ENCODE results near the gene TTBK2. TPM values are rescaled to one million over a fixed set of nuclear protein-coding genes. Genes with fewer than 3 reads are reported as not detected.
"Not testable (repeated sequence)": the region's sequence is repeated elsewhere in the genome, so short reads cannot be mapped to it uniquely, and the experiment has no call there.

TTBK2 gene
- total RNA-seq, 5 donors from 2014 or later (not counting 1 experiment from before 2014, with no cell fraction given), result 26.2 to 30.7 (median 26.9) TPM

DNA sequence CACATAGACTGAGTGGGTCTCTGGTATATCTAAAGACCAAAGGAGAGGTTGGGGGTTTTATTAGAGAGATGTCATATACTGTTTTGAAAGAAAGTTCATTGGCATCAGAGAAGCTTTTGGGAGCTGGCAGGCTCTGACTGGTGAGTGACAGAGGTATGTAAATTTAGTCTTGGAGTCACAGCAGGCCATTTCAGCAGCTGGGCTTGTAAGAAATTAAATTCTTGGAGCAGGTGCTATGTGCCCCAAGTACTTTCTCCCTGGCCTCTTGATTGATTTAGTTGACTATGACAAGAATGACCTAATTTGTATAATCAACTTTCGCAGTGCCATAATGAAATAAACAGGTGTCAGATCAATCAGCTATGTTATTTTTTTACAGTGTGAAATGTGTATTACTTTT, 135.9 kb downstream of the TTBK2 start:
- H3K4me1 ChIP-seq (ENCODE audit: control insufficient read depth in 1 of 2, extremely low read depth in 1 of 2, insufficient read depth in 2 of 2, low read length in 2 of 2), result no peaks in the 10 kb centered on the region
- H3K36me3 ChIP-seq (ENCODE audit: control insufficient read depth in 2 of 2, extremely low read depth in 1 of 2, insufficient read depth in 1 of 2, low read length in 1 of 2), result peaks cover 0 to 18% of the 10 kb centered on the region in 2 donors
- no peak overlapping the region for H3K4me3 Mint-ChIP-seq
- no peak overlapping the region for H3K27ac ChIP-seq (ENCODE audit: low read length)
- ATAC-seq (replicated peaks in 1 of 4), result no peak
- no peaks in the 10 kb centered on the region for H3K27me3 ChIP-seq (replicated peaks in 1 of 2; ENCODE audit: control insufficient read depth in 2 of 2, extremely low read depth in 1 of 2, insufficient read depth in 2 of 2, low read length in 1 of 2)
- H3K9me3 ChIP-seq, result no peaks in the 10 kb centered on the region
- no peaks in the 10 kb centered on the region for H3K27me3 Mint-ChIP-seq
- no peak for DNase-seq
- H3K36me3 Mint-ChIP-seq, result peaks cover 28% of the 10 kb centered on the region
- no peak overlapping the region for H3K4me3 ChIP-seq (ENCODE audit: control insufficient read depth in 1 of 2, extremely low read depth in 1 of 2, low read length in 1 of 2)
- no CpG with 5 or more reads among the region's 1 CpG for WGBS (ENCODE audit: insufficient coverage)
- no peak overlapping the region for H3K27ac Mint-ChIP-seq
- CTCF ChIA-PET, result no interaction called here
- H3K4me1 Mint-ChIP-seq, result no peaks in the 10 kb centered on the region
- POLR2A ChIA-PET, result interaction anchor here in 1 of 2 donors (0.6 kb wide), 1 partner anchor 27 kb away, joined by 3 read pairs; no protein-coding TSS in a partner anchor
- H3K9me3 Mint-ChIP-seq, result no peaks in the 10 kb centered on the region

GRCh38 chr15:42782716-42783115, 137.9 kb downstream of the TTBK2 start:
- ATAC-seq (replicated peaks in 1 of 4) (no peak), DNase-seq (no peak)
- Histone ChIP-seq H3K9me3 (no peaks in the 10 kb centered on the region), H3K27ac (ENCODE audit: low read length) (no peak overlapping the region), H3K36me3 (ENCODE audit: control insufficient read depth in 2 of 2, extremely low read depth in 1 of 2, insufficient read depth in 1 of 2, low read length in 1 of 2) (peaks cover 0 to 13% of the 10 kb centered on the region in 2 donors), H3K4me1 (ENCODE audit: control insufficient read depth in 1 of 2, extremely low read depth in 1 of 2, insufficient read depth in 2 of 2, low read length in 2 of 2) (no peaks in the 10 kb centered on the region), H3K4me3 (ENCODE audit: control insufficient read depth in 1 of 2, extremely low read depth in 1 of 2, low read length in 1 of 2) (no peak overlapping the region), H3K27me3 (replicated peaks in 1 of 2; ENCODE audit: control insufficient read depth in 2 of 2, extremely low read depth in 1 of 2, insufficient read depth in 2 of 2, low read length in 1 of 2) (no peaks in the 10 kb centered on the region)
- Mint-ChIP-seq H3K27ac (no peak overlapping the region), H3K4me3 (no peak overlapping the region), H3K36me3 (peaks cover 26% of the 10 kb centered on the region), H3K27me3 (no peaks in the 10 kb centered on the region), H3K4me1 (no peaks in the 10 kb centered on the region), H3K9me3 (no peaks in the 10 kb centered on the region)
- ChIA-PET CTCF (no interaction called here), POLR2A (interaction anchor here in 1 of 2 donors (0.5 kb wide), 2 partner anchors 41 to 208 kb away, joined by 3 read pairs; no protein-coding TSS in a partner anchor)
- WGBS (ENCODE audit: insufficient coverage), result 100% methylated on average over 2 of the region's 4 CpGs

- Mint-ChIP-seq H3K4me1 (no peaks in the 10 kb centered on the region), H3K4me3 (no peak overlapping the region), H3K27me3 (no peaks in the 10 kb centered on the region), H3K27ac (no peak overlapping the region), H3K9me3 (no peaks in the 10 kb centered on the region), H3K36me3 (peaks cover 46% of the 10 kb centered on the region)
- no peak overlapping the region for H3K4me3 ChIP-seq (ENCODE audit: control insufficient read depth in 1 of 2, extremely low read depth in 1 of 2, low read length in 1 of 2)
- DNase-seq (no peak), ATAC-seq (replicated peaks in 1 of 4) (no peak)
- H3K36me3 ChIP-seq (ENCODE audit: control insufficient read depth in 2 of 2, extremely low read depth in 1 of 2, insufficient read depth in 1 of 2, low read length in 1 of 2), result peaks cover 0 to 17% of the 10 kb centered on the region in 2 donors
- H3K9me3 ChIP-seq, result no peaks in the 10 kb centered on the region
- no peaks in the 10 kb centered on the region for H3K4me1 ChIP-seq (ENCODE audit: control insufficient read depth in 1 of 2, extremely low read depth in 1 of 2, insufficient read depth in 2 of 2, low read length in 2 of 2)
- ChIA-PET POLR2A (no interaction called here), CTCF (no interaction called here)
- no peak overlapping the region for H3K27ac ChIP-seq (ENCODE audit: low read length)
- no peaks in the 10 kb centered on the region for H3K27me3 ChIP-seq (replicated peaks in 1 of 2; ENCODE audit: control insufficient read depth in 2 of 2, extremely low read depth in 1 of 2, insufficient read depth in 2 of 2, low read length in 1 of 2)
- WGBS (ENCODE audit: insufficient coverage), result no CpG with 5 or more reads among the region's 2 CpGs
Measured at GRCh38 chr15:42775416-42775815, 145.2 kb downstream of the TTBK2 start.

- Histone ChIP-seq H3K4me3 (ENCODE audit: control insufficient read depth in 1 of 2, extremely low read depth in 1 of 2, low read length in 1 of 2) (no peak overlapping the region), H3K4me1 (ENCODE audit: control insufficient read depth in 1 of 2, extremely low read depth in 1 of 2, insufficient read depth in 2 of 2, low read length in 2 of 2) (no peaks in the 10 kb centered on the region), H3K27ac (ENCODE audit: low read length) (no peak overlapping the region), H3K36me3 (ENCODE audit: control insufficient read depth in 2 of 2, extremely low read depth in 1 of 2, insufficient read depth in 1 of 2, low read length in 1 of 2) (peaks cover 0 to 17% of the 10 kb centered on the region in 2 donors), H3K9me3 (no peaks in the 10 kb centered on the region), H3K27me3 (replicated peaks in 1 of 2; ENCODE audit: control insufficient read depth in 2 of 2, extremely low read depth in 1 of 2, insufficient read depth in 2 of 2, low read length in 1 of 2) (no peaks in the 10 kb centered on the region)
- DNase-seq (no peak), ATAC-seq (replicated peaks in 1 of 4) (no peak)
- Mint-ChIP-seq H3K27ac (no peak overlapping the region), H3K9me3 (peaks cover 0 to 4% (median 2%) of the 10 kb centered on the region in 3 donors), H3K27me3 (no peaks in the 10 kb centered on the region), H3K36me3 (peaks cover 66% of the 10 kb centered on the region), H3K4me3 (no peak overlapping the region), H3K4me1 (peaks cover 0 to 6% (median 0%) of the 10 kb centered on the region in 3 donors)
- WGBS (ENCODE audit: insufficient coverage), result no CpG with 5 or more reads among the region's 2 CpGs
- ChIA-PET CTCF (interaction anchor here in 1 of 2 donors (0.6 kb wide), 1 partner anchor 1491 kb away, joined by 3 read pairs; no protein-coding TSS in a partner anchor), POLR2A (no interaction called here)
Measured at GRCh38 chr15:42772901-42773300, 147.7 kb downstream of the TTBK2 start.

- Mint-ChIP-seq H3K27ac (no peak overlapping the region), H3K9me3 (peaks cover 2 to 8% (median 3%) of the 10 kb centered on the region in 3 donors), H3K36me3 (peaks cover 73% of the 10 kb centered on the region), H3K4me3 (no peak overlapping the region), H3K27me3 (no peaks in the 10 kb centered on the region), H3K4me1 (peaks cover 0 to 6% (median 3%) of the 10 kb centered on the region in 3 donors)
- Histone ChIP-seq H3K4me1 (ENCODE audit: control insufficient read depth in 1 of 2, extremely low read depth in 1 of 2, insufficient read depth in 2 of 2, low read length in 2 of 2) (no peaks in the 10 kb centered on the region), H3K27ac (ENCODE audit: low read length) (no peak overlapping the region), H3K4me3 (ENCODE audit: control insufficient read depth in 1 of 2, extremely low read depth in 1 of 2, low read length in 1 of 2) (no peak overlapping the region), H3K36me3 (ENCODE audit: control insufficient read depth in 2 of 2, extremely low read depth in 1 of 2, insufficient read depth in 1 of 2, low read length in 1 of 2) (peaks cover 0 to 17% of the 10 kb centered on the region in 2 donors), H3K27me3 (replicated peaks in 1 of 2; ENCODE audit: control insufficient read depth in 2 of 2, extremely low read depth in 1 of 2, insufficient read depth in 2 of 2, low read length in 1 of 2) (no peaks in the 10 kb centered on the region), H3K9me3 (no peaks in the 10 kb centered on the region)
- POLR2A ChIA-PET, result no interaction called here
- 83% methylated on average over 1 of the region's 2 CpGs for WGBS (ENCODE audit: insufficient coverage)
- CTCF ChIA-PET, result no interaction called here
- ATAC-seq (replicated peaks in 1 of 4) (no peak), DNase-seq (no peak)
Measured at GRCh38 chr15:42772144-42772543, 148.4 kb downstream of the TTBK2 start.

DNA sequence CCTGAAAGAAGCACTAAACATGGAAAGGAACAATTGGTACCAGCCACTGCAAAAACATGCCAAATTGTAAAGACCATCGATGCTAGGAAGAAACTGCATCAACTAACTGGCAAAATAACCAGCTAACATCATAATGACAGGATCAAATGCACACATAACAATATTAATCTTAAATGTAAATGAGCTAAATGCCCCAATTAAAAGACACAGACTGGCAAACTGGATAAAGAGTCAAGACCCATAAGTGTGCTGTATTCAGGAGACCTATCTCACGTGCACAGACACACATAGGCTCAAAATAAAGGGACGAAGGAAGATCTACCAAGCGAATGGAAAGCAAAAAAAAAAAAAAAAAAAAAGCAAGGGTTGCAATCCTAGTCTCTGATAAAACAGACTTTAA, 154.5 kb downstream of the TTBK2 start:
- not testable (repeated sequence) for H3K4me1 Mint-ChIP-seq; H3K4me1 ChIP-seq (ENCODE audit: control insufficient read depth in 1 of 2, extremely low read depth in 1 of 2, insufficient read depth in 2 of 2, low read length in 2 of 2); H3K27me3 Mint-ChIP-seq; H3K27ac Mint-ChIP-seq; H3K4me3 ChIP-seq (ENCODE audit: control insufficient read depth in 1 of 2, extremely low read depth in 1 of 2, low read length in 1 of 2); H3K27me3 ChIP-seq (replicated peaks in 1 of 2; ENCODE audit: control insufficient read depth in 2 of 2, extremely low read depth in 1 of 2, insufficient read depth in 2 of 2, low read length in 1 of 2); H3K9me3 ChIP-seq; ATAC-seq (replicated peaks in 1 of 4); H3K36me3 ChIP-seq (ENCODE audit: control insufficient read depth in 2 of 2, extremely low read depth in 1 of 2, insufficient read depth in 1 of 2, low read length in 1 of 2); DNase-seq; H3K27ac ChIP-seq (ENCODE audit: low read length); H3K4me3 Mint-ChIP-seq
- ChIA-PET POLR2A (interaction anchor here (0.7 kb wide), 2 partner anchors 9 to 13 kb away, joined by 11 to 21 read pairs; no protein-coding TSS in a partner anchor), CTCF (interaction anchor here in 1 of 2 donors (0.7 to 1.1 kb wide), 2 partner anchors 51 to 156 kb away, joined by 3 to 5 read pairs; no protein-coding TSS in a partner anchor)
- H3K9me3 Mint-ChIP-seq, result peaks cover 17 to 44% (median 25%) of the 10 kb centered on the region in 3 donors
- WGBS (ENCODE audit: insufficient coverage), result no CpG with 5 or more reads among the region's 4 CpGs
- peaks cover 79% of the 10 kb centered on the region for H3K36me3 Mint-ChIP-seq
